Measurements from ENCODE around the gene MAML2.

The MAML2 gene

DNA sequence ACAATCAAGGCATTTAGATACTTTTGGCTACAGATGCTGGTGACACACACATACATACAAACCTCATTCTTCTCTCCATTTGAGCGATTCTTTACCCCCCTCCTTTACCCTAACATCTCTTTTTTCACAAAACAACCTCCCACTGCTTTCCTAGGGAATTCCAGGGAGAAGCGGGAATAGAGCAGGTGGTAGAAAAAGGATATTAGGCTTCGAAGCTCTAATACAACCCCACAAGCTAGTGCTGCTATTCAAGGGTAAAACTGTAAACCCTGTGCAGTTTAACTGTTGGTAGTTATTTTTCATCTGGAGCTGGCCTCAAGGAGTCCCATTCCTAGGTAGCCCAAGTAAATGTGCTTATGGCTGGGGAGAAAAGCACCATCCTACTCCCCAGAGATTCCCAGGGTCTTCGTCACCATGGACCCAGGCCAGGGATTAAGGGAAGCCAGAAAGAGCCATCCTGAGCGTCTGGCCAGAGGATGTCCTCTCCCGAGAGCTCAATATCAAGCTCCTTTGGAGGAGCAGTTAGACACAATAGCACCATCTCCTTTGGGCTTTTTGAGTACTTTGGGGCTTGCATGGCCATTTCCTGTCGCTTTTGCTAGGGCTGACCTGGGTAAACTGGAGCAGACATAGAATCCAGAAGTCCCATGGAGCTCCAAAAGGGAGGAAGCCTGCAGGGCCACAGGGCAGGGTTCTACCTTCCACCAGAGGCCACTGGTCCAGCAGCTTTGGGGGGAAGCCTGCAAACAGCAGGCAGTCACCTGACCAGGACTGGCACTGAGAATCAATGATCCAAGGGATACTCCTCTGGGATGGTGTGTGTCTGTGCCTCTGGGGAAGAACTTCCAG, 3.1 kb downstream of the MAML2 start:
- peak overlapping the region; percentile 69 for H3K4me3 ChIP-seq (ENCODE audit: low read depth, low read length)
- no peak for DNase-seq (ENCODE audit: low read depth)
- TF ChIP-seq CTCF (IDR thresholded peaks at IDR 0.05; ENCODE audit: low read depth, low read length, missing control alignments), result no peak

- no peak for TF ChIP-seq CTCF (IDR thresholded peaks at IDR 0.05; ENCODE audit: low read depth, low read length, missing control alignments)
- DNase-seq (ENCODE audit: low read depth), result peak; percentile 70
- H3K4me3 ChIP-seq (ENCODE audit: low read depth, low read length), result peak overlapping the region; percentile 69
Observed at GRCh38 chr11:96338910-96339705, 3.9 kb downstream of the MAML2 start.

- TF ChIP-seq CTCF (IDR thresholded peaks at IDR 0.05; ENCODE audit: low read depth, low read length, missing control alignments), result no peak
- no peak for DNase-seq (ENCODE audit: low read depth)
- no peak overlapping the region; the same call in 1 of the 2 replicates for H3K4me3 ChIP-seq (ENCODE audit: low read depth, low read length)
Observed at GRCh38 chr11:96337541-96338431, 5.2 kb downstream of the MAML2 start.

DNA sequence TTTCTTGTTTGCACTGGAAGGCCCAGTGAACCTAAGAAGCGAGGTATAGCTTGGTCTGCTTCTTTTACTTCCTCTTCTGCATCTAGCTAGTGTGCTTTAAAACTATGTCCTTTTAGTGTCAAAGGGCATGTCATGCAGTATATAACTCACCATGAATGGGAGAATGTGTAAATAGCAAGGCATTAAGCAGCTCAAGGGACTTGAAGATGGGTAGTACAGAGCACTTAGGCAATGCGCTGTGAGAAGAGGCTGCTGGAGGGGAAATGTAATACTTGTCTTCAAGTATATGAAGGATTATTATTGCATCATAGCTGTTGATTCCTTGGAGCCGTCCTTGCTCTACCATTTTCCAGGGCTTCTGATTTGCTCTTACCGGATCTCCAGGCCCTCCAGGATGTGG, 7.6 kb downstream of the MAML2 start:
- TF ChIP-seq CTCF (IDR thresholded peaks at IDR 0.05; ENCODE audit: low read depth, low read length, missing control alignments), result no peak
- DNase-seq (ENCODE audit: low read depth), result no peak
- H3K4me3 ChIP-seq (ENCODE audit: low read depth, low read length), result no peak overlapping the region

- no peak for TF ChIP-seq CTCF (IDR thresholded peaks at IDR 0.05; ENCODE audit: low read depth, low read length, missing control alignments)
- DNase-seq (ENCODE audit: low read depth), result no peak
- no peak overlapping the region for H3K4me3 ChIP-seq (ENCODE audit: low read depth, low read length)
Observed at GRCh38 chr11:96334219-96334618, 8.8 kb downstream of the MAML2 start.

- no peak overlapping the region for H3K4me3 ChIP-seq (ENCODE audit: low read depth, low read length)
- no peak for DNase-seq (ENCODE audit: low read depth)
Observed at GRCh38 chr11:96333191-96333719, 9.7 kb downstream of the MAML2 start.

More at GRCh38 chr11:96333191-96333719, 9.7 kb downstream of the MAML2 start:
- no peak for TF ChIP-seq CTCF (IDR thresholded peaks at IDR 0.05; ENCODE audit: low read depth, low read length, missing control alignments)

Measured in GM12864 (cell line).